IMR-90 (cell line): ENCODE data around the gene ZNF217. TPM values are rescaled to one million over a fixed set of nuclear protein-coding genes. Genes with fewer than 3 reads are reported as not detected.

Source experiments
- ATAC-seq: fragments of 200-7000 bp; cut with Tn5 transposase; 2 replicates; pipeline ENCODE4 v1.9.1; 2020; ENCODE audit warnings: low read depth, mild to moderate bottlenecking, moderate library complexity
- BruUV-seq: library from RNA; stranded (reverse); fragments of 400-500 nt; replicated peaks from 2 replicates; lab custom pipeline; 2021; lab: Mats Ljungman, UMichigan
- CTCF ChIA-PET: fragments of 300-600 bp; formaldehyde crosslinking; extraction: SDS; loops from one replicate; lab custom pipeline; 2021; ENCODE audit warnings: antibody characterized with exemption; lab: Yijun Ruan, JAX
- POLR2A ChIA-PET: fragments of 300-600 bp; sonication (Branson Sonifier 250); formaldehyde crosslinking; loops from one replicate; lab custom pipeline; 2022; ENCODE audit warnings: antibody characterized with exemption; ENCODE audit not compliant: unreplicated experiment; lab: Charles Lee
- DNase-seq: peaks from one replicate; pipeline ENCODE4 v3.0.0; 2013
- H2AFZ ChIP-seq: replicated peaks from 2 replicates; pipeline ENCODE3; 2013; ENCODE audit warnings: low read length, mild to moderate bottlenecking; ENCODE audit not compliant: poor library complexity
- H2AK5ac ChIP-seq: 2 replicates; pipeline ENCODE4 v1.6.1; 2013; ENCODE audit warnings: low read depth, low read length, inconsistent platforms
- H2AK9ac ChIP-seq: replicated peaks from 2 replicates; pipeline ENCODE3; 2013; ENCODE audit warnings: mild to moderate bottlenecking, low read depth, low read length, moderate library complexity; ENCODE audit not compliant: poor library complexity
- H2BK120ac ChIP-seq: 2 replicates; pipeline ENCODE4 v1.6.1; 2013; ENCODE audit warnings: low read depth, low read length, inconsistent platforms
- H2BK15ac ChIP-seq: 3 replicates; pipeline ENCODE4 v1.6.1; 2013; ENCODE audit warnings: low read depth, low read length, inconsistent platforms
- H2BK20ac ChIP-seq: 2 replicates; pipeline ENCODE4 v1.6.1; 2013; ENCODE audit warnings: low read depth, mild to moderate bottlenecking, inconsistent platforms, low read length, moderate library complexity
- H2BK5ac ChIP-seq: 2 replicates; pipeline ENCODE4 v1.6.1; 2013; ENCODE audit warnings: mild to moderate bottlenecking, low read depth, low read length, inconsistent platforms; ENCODE audit not compliant: poor library complexity, severe bottlenecking
- H3K14ac ChIP-seq: replicated peaks from 2 replicates; pipeline ENCODE4 v1.6.1; 2013; ENCODE audit warnings: low read depth, low read length, inconsistent platforms
- H3K18ac ChIP-seq: 2 replicates; pipeline ENCODE4 v1.6.1; 2013; ENCODE audit warnings: low read depth, low read length, control low read depth
- H3K23ac ChIP-seq: 2 replicates; pipeline ENCODE4 v1.6.1; 2013; ENCODE audit warnings: low read depth, low read length, inconsistent platforms
- H3K27ac ChIP-seq: 2 replicates; pipeline ENCODE4 v1.5.1; 2013; ENCODE audit warnings: mild to moderate bottlenecking, control low read depth, low read length; ENCODE audit not compliant: insufficient read depth
- H3K27me3 ChIP-seq: 2 replicates; pipeline ENCODE4 v1.6.1; 2013; ENCODE audit warnings: low read length; ENCODE audit not compliant: control insufficient read depth, insufficient read depth
- H3K36me3 ChIP-seq: 2 replicates; pipeline ENCODE4 v1.6.1; 2013; ENCODE audit warnings: low read length, mixed read lengths; ENCODE audit not compliant: control insufficient read depth, insufficient read depth
- H3K4ac ChIP-seq: 2 replicates; pipeline ENCODE4 v1.6.1; 2013; ENCODE audit warnings: low read depth, low read length, inconsistent platforms
- H3K4me1 ChIP-seq: 2 replicates; pipeline ENCODE4 v1.6.1; 2013; ENCODE audit warnings: low read length, mixed read lengths; ENCODE audit not compliant: control insufficient read depth, insufficient read depth
- H3K4me2 ChIP-seq: 2 replicates; pipeline ENCODE4 v1.6.1; 2013; ENCODE audit warnings: low read depth, mild to moderate bottlenecking, control low read depth, low read length, moderate library complexity
- H3K4me3 ChIP-seq: 2 replicates; pipeline ENCODE4 v1.5.1; 2013; ENCODE audit warnings: low read depth, mild to moderate bottlenecking, control low read depth, low read length, moderate library complexity; ENCODE audit not compliant: insufficient read depth
- H3K56ac ChIP-seq: 2 replicates; pipeline ENCODE4 v1.6.1; 2013; ENCODE audit warnings: low read length, inconsistent platforms; ENCODE audit not compliant: insufficient read depth; ENCODE audit errors: extremely low read depth
- H3K79me1 ChIP-seq, 2 experiments: 2 replicates each; pipeline ENCODE4 v1.6.1; 2013; ENCODE audit warnings: low read length in 2 of 2, inconsistent platforms in 1 of 2, low read depth in 1 of 2
- H3K9ac ChIP-seq: 2 replicates; pipeline ENCODE4 v1.6.1; 2013; ENCODE audit warnings: low read depth, low read length, control low read depth
- H3K9me1 ChIP-seq: 2 replicates; pipeline ENCODE4 v1.6.1; 2013; ENCODE audit warnings: low read length, inconsistent platforms; ENCODE audit not compliant: insufficient read depth
- H3K9me3 ChIP-seq: 2 replicates; pipeline ENCODE4 v1.6.1; 2013; ENCODE audit warnings: low read length; ENCODE audit not compliant: control insufficient read depth, insufficient read depth
- H4K20me1 ChIP-seq: 2 replicates; pipeline ENCODE4 v1.6.1; 2013; ENCODE audit warnings: low read length, inconsistent platforms; ENCODE audit not compliant: insufficient read depth
- H4K5ac ChIP-seq: 2 replicates; pipeline ENCODE4 v1.6.1; 2013; ENCODE audit warnings: mild to moderate bottlenecking, low read depth, low read length, control low read depth
- H4K8ac ChIP-seq, 2 experiments: 2 replicates each; pipeline ENCODE4 v1.6.1; 2013; ENCODE audit warnings: low read depth in 2 of 2, low read length in 2 of 2, control low read depth in 1 of 2, inconsistent platforms in 1 of 2
- H4K91ac ChIP-seq: 2 replicates; pipeline ENCODE4 v1.6.1; 2013; ENCODE audit warnings: low read depth, low read length, inconsistent platforms; ENCODE audit not compliant: insufficient read depth
- MAZ ChIP-seq: IDR thresholded peaks from 2 replicates; pipeline ENCODE4 v1.6.1; 2012; ENCODE audit warnings: low read depth, mild to moderate bottlenecking, low read length, improper control_type of control experiment, moderate library complexity, borderline replicate concordance
- WGBS, 2 experiments: methylation state at CpG; one replicate each; pipeline versions ENCODE4 v1.1.5 to v1.1.7; 2013; ENCODE audit warnings: missing lambda C conversion rate in 2 of 2; ENCODE audit not compliant: insufficient read length in 1 of 2; ENCODE audit errors: extremely low coverage in 2 of 2; 5-methylcytosine and 5-hydroxymethylcytosine counted together
- dilution Hi-C: fragments of 300-500 bp; cut with HindIII; formaldehyde crosslinking; loops from one replicate; pipeline ENCODE4 v1.14.3; 2018; ENCODE audit warnings: low sequenced_read_pairs; ENCODE audit not compliant: unreplicated experiment
- in situ Hi-C: fragments of 300-500 bp; cut with MboI; formaldehyde crosslinking; loops from 3 replicates; pipeline ENCODE4 v1.14.3; 2019; ENCODE audit warnings: low sequenced_read_pairs, inconsistent platforms, mixed read lengths
- intact Hi-C: fragments of 100-400 bp; cut with micrococcal nuclease; formaldehyde crosslinking; loops from 2 replicates; pipeline ENCODE4 v1.10.0; 2022
- polyA plus RNA-seq, 3 experiments: library from polyadenylated mRNA; depleted of rRNA; stranded (reverse); fragments of >200 nt; gene quantifications; 2 replicates each; pipeline ENCODE4 v1.2.3, GENCODE V29; 2012; ENCODE audit warnings: low replicate concordance in 1 of 3
- total RNA-seq: library from RNA; depleted of rRNA; stranded (reverse); fragments of >200 nt; gene quantifications from 2 replicates; pipeline ENCODE4 v1.2.3, GENCODE V29; 2012
- TF ChIP-seq, protein P1 (sequence below): conservative IDR thresholded peaks from 2 replicates; pipeline ENCODE4 v1.5.1; 2012; ENCODE audit warnings: mild to moderate bottlenecking, low read depth, low read length, improper control_type of control experiment

Gene ZNF217
- total and polyA plus RNA-seq, 2 of the 4 experiments (the other 2 are of a cell fraction): 9.1 to 27.8 TPM

DNA sequence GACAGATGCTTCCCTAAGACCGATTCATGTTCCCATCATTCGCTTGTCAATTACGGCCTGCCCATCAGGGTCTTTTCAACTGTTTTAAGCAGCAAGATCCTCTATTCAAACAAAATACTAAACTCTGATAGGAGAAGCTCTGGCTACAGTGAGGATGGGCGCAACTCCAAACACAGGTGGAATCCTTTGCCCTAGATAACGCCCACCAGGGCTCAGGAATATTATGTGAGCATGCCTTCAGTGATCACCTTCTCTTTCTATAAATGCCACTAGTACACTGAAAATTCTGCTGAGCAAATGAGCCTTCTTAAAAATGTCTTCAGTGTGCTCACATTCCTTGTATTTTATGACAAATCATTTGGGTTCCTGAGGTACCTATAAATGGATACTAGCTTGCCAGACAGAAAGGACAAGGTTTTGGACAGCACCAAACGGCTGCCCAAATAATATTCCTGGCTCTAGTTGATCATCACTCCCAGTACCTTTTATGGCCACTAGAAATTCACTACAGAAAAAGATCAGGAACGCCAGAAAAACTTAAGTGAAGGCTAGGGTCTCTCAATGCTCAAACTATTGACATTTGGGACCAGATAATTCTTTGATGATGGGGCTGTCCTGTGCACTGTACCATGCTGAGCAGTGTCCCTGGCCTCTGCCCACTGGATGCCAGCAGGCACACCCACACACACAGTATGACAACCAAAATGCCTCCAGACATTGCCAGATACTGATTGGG is 13.1 kb downstream of the ZNF217 start:
- H4K8ac ChIP-seq: peak overlapping the region; percentile 10 to 43; a peak in 2 of 4 replicates
- TF ChIP-seq, protein P1, sequence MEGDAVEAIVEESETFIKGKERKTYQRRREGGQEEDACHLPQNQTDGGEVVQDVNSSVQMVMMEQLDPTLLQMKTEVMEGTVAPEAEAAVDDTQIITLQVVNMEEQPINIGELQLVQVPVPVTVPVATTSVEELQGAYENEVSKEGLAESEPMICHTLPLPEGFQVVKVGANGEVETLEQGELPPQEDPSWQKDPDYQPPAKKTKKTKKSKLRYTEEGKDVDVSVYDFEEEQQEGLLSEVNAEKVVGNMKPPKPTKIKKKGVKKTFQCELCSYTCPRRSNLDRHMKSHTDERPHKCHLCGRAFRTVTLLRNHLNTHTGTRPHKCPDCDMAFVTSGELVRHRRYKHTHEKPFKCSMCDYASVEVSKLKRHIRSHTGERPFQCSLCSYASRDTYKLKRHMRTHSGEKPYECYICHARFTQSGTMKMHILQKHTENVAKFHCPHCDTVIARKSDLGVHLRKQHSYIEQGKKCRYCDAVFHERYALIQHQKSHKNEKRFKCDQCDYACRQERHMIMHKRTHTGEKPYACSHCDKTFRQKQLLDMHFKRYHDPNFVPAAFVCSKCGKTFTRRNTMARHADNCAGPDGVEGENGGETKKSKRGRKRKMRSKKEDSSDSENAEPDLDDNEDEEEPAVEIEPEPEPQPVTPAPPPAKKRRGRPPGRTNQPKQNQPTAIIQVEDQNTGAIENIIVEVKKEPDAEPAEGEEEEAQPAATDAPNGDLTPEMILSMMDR: 0 out of 2 replicates have a peak, but pooled peaks have one; percentile 16
- no peak for TF ChIP-seq MAZ
- intact Hi-C loops: no loop called here
- no TSS peak for BruUV-seq
- H2BK15ac ChIP-seq: peak overlapping the region; percentile 40; the same call in 1 of the 3 replicates
- peaks cover 57% of the 10 kb centered on the region for H4K20me1 ChIP-seq
- DNase-seq (no peak), ATAC-seq (no peak)
- no peak overlapping the region for H2BK5ac ChIP-seq
- H3K9me1 ChIP-seq: peaks cover 15% of the 10 kb centered on the region
- in situ Hi-C loops: loop anchor here (10.0 kb wide), 1 partner anchor 174 kb away; no protein-coding TSS in a partner anchor
- peak overlapping the region; percentile 58; the same call in 1 of the 2 replicates for H3K14ac ChIP-seq
- ChIA-PET POLR2A (no interaction called here), CTCF (interaction anchor here (0.6 to 2.1 kb wide), 5 partner anchors 294 to 576 kb away, joined by 3 to 14 read pairs (median 3); no protein-coding TSS in a partner anchor)
- no peaks in the 10 kb centered on the region for H3K27me3 ChIP-seq
- dilution Hi-C loops: no loop called here
- H4K91ac ChIP-seq: 0 out of 2 replicates have a peak overlapping the region, but pooled peaks have one; percentile 33
- H3K23ac ChIP-seq: peak overlapping the region; percentile 93
- H3K4me3 ChIP-seq: no peak overlapping the region
- H2AK9ac ChIP-seq: peak overlapping the region; percentile 0
- H3K9ac ChIP-seq: peak overlapping the region; percentile 49
- H3K9me3 ChIP-seq: no peaks in the 10 kb centered on the region
- H2AFZ ChIP-seq: no peak overlapping the region
- H3K4ac ChIP-seq: peak overlapping the region; percentile 87
- H2BK20ac ChIP-seq: 0 out of 2 replicates have a peak overlapping the region, but pooled peaks have one; percentile 8
- peaks cover 4 to 35% of the 10 kb centered on the region in 2 experiments; a peak in 3 of 4 replicates for H3K79me1 ChIP-seq
- peaks cover 45% of the 10 kb centered on the region for H3K36me3 ChIP-seq
- H3K18ac ChIP-seq: no peak overlapping the region
- H4K5ac ChIP-seq: no peak overlapping the region
- no peak overlapping the region for H3K4me2 ChIP-seq
- H3K56ac ChIP-seq: peak overlapping the region; percentile 30; the same call in 1 of the 2 replicates
- H3K4me1 ChIP-seq: peaks cover 20% of the 10 kb centered on the region
- H2BK120ac ChIP-seq: peak overlapping the region; percentile 71; the same call in 1 of the 2 replicates
- 89% methylated on average over 3 of the region's 7 CpGs; no CpG with 5 or more reads in 1 of the 2 experiments for WGBS, 2 experiments
- 0 out of 2 replicates have a peak overlapping the region, but pooled peaks have one; percentile 65 for H2AK5ac ChIP-seq
- peak overlapping the region; percentile 21; the same call in 1 of the 2 replicates for H3K27ac ChIP-seq
